Prostate gland (tissue), 2 donors: Measurements from ENCODE around the gene ENOX1.

ENCODE experiments used
- CTCF ChIP-seq, 4 experiments: fragments of 200-600 bp in 2 of 4; fragments of 450-650 bp in 2 of 4; sonication (generic) in 2 of 4; IDR thresholded peaks; 1 replicate in 3 of 4; 2 replicates in 1 of 4; pipeline ENCODE4 v1.5.1; 2016 to 2019; ENCODE audit warnings: antibody characterized with exemption in 4 of 4, mild to moderate bottlenecking in 2 of 4, moderate library complexity in 2 of 4
- POLR2A ChIP-seq: fragments of 450-650 bp; IDR thresholded peaks from one replicate; pipeline ENCODE4 v1.6.1; 2016; ENCODE audit warnings: antibody characterized with exemption, mild to moderate bottlenecking

DNA sequence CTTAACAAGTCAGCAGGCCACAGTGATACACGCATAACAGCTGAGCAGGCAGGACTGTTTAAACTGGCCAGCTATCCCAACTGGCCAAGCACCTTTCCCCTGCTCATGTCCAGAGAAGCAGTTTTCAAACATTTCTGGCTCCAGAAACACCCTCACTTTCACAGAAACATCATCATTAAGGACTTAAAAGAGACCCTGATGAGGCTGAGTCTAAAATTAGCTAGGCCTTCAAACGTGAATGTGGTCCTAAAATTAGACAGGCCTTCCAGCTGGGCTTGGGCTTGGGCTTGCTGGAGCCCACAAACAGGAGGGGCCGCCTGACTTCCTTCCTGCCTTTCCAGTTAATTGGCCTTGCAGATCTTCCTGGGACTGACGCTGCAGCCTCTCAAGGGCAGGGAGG is 429.2 kb downstream of the ENOX1 start:
- TF ChIP-seq CTCF (IDR thresholded peaks at IDR 0.05) (no peak), POLR2A (no peak)
